ENCODE data around the gene NCMAP. TPM values are rescaled to one million over a fixed set of nuclear protein-coding genes. Genes with fewer than 3 reads are reported as not detected.

The NCMAP gene
- total and polyA plus RNA-seq, 2 of the 8 experiments (the other 6 are each of a cell fraction or from before 2014, with no cell fraction given), result 0.21 to 0.39 TPM

- Histone ChIP-seq H2BK5ac (ENCODE audit: low read depth, low read length) (no peak overlapping the region), H3K79me2 (ENCODE audit: control insufficient read depth in 1 of 2, insufficient read depth in 2 of 2, low read length in 2 of 2) (no peaks in the 10 kb centered on the region), H3K4me1 (replicated peaks in 1 of 4; ENCODE audit: control insufficient read depth in 3 of 4, insufficient read depth in 4 of 4, low read length in 3 of 4) (peaks cover 2 to 10% (median 3%) of the 10 kb centered on the region in 4 experiments; a peak in 4 of 7 replicates), H2BK20ac (ENCODE audit: low read length) (peak overlapping the region; percentile 48; the same call in 1 of the 2 replicates), H4K8ac (ENCODE audit: extremely low read depth, insufficient read depth, low read length) (no peak overlapping the region), H3K18ac (ENCODE audit: extremely low read depth, low read length) (no peak overlapping the region), H3K27ac (ENCODE audit: low read depth, low read length) (no peak overlapping the region), H3K36me3 (ENCODE audit: control insufficient read depth in 2 of 4, insufficient read depth in 4 of 4, low read length in 3 of 4) (no peaks in the 10 kb centered on the region), H2BK15ac (ENCODE audit: low read length) (no peak overlapping the region), H4K91ac (replicated peaks; ENCODE audit: insufficient read length, low read length) (no peak overlapping the region), H2BK12ac (ENCODE audit: low read depth, low read length) (no peak overlapping the region), H2AK5ac (ENCODE audit: low read depth, low read length) (no peak overlapping the region), H4K5ac (ENCODE audit: insufficient read length, low read depth, low read length) (no peak overlapping the region), H3K56ac (replicated peaks; ENCODE audit: insufficient read length, low read depth, low read length) (no peak overlapping the region), H3K79me1 (ENCODE audit: low read depth, low read length) (no peaks in the 10 kb centered on the region), H3K23ac (ENCODE audit: insufficient read length) (no peak overlapping the region), H3K4me2 (ENCODE audit: insufficient read depth in 1 of 2, low read depth in 2 of 2, low read length in 2 of 2) (0 out of 4 replicates have a peak overlapping the region, but pooled peaks of 1 of the 2 experiments have one; percentile 14), H3K9me3 (ENCODE audit: insufficient read depth in 2 of 2, low read depth in 1 of 2, low read length in 1 of 2) (no peaks in the 10 kb centered on the region), H3K4me3 (ENCODE audit: extremely low read depth in 1 of 4, insufficient read depth in 2 of 4, low read depth in 3 of 4, low read length in 4 of 4) (no peak overlapping the region), H3K14ac (ENCODE audit: insufficient read length) (no peak overlapping the region), H3K4ac (replicated peaks; ENCODE audit: insufficient read length, low read depth, low read length) (no peak overlapping the region), H3K23me2 (ENCODE audit: low read depth, low read length) (peaks cover 7% of the 10 kb centered on the region; the same call in 1 of the 2 replicates), H3K9ac (replicated peaks in 1 of 4; ENCODE audit: extremely low read depth in 1 of 4, low read depth in 3 of 4, low read length in 3 of 4) (no peak overlapping the region; a peak in 1 of 7 replicates), H3K27me3 (replicated peaks in 1 of 4; ENCODE audit: control insufficient read depth in 3 of 4, extremely low read depth in 1 of 4, insufficient read depth in 3 of 4, low read length in 3 of 4) (peaks cover 0 to 30% (median 20%) of the 10 kb centered on the region in 4 experiments; a peak in 5 of 7 replicates), H2AFZ (ENCODE audit: low read length) (peak overlapping the region; percentile 81; the same call in 1 of the 2 replicates), H2BK120ac (replicated peaks; ENCODE audit: low read depth, low read length) (no peak overlapping the region), H4K20me1 (replicated peaks in 1 of 2; ENCODE audit: control insufficient read depth in 1 of 2, insufficient read depth in 2 of 2, low read length in 2 of 2) (no peaks in the 10 kb centered on the region)
- 71% methylated on average over 11 of the region's 12 CpGs; no CpG with 5 or more reads in 1 of the 2 experiments for WGBS, 2 experiments (ENCODE audit: extremely low coverage in 1 of 2, insufficient coverage in 1 of 2, insufficient read length in 1 of 2, insufficient replicate concordance in 2 of 2, low coverage in 1 of 2, low lambda C conversion rate in 2 of 2, missing lambda C conversion rate in 1 of 2)
- FAIRE-seq, result peak; percentile 78
- POLR2A ChIA-PET (ENCODE audit: partially characterized antibody), result no interaction called here
- CTCF ChIA-PET (ENCODE audit: partially characterized antibody), result interaction anchor here (1.1 to 3.6 kb wide), 4 partner anchors 17 to 76 kb away, joined by 3 to 13 read pairs (median 8); no protein-coding TSS in a partner anchor
- DNase-seq (ENCODE audit: low read depth in 1 of 2, low spot score in 2 of 2), result peak in 1 of 2 experiments; percentile 82
- no peak for TF ChIP-seq HDAC6 (IDR thresholded peaks at IDR 0.05; ENCODE audit: low read depth, low read length)
- no peak for TF ChIP-seq CBX5 (IDR thresholded peaks at IDR 0.05; ENCODE audit: low read depth, low read length)
- no peak for TF ChIP-seq SP4 (IDR thresholded peaks at IDR 0.05; ENCODE audit: low read length)
- TF ChIP-seq CBX8 (IDR thresholded peaks at IDR 0.05; ENCODE audit: borderline replicate concordance, low read depth, low read length), result no peak
- no peak for TF ChIP-seq POLR2AphosphoS5 (IDR thresholded peaks at IDR 0.05; ENCODE audit: low read depth, low read length)
- no peak for TF ChIP-seq JUND (IDR thresholded peaks at IDR 0.05; ENCODE audit: low read length)
- TF ChIP-seq SAP30 (IDR thresholded peaks at IDR 0.05; ENCODE audit: insufficient read depth, insufficient replicate concordance, low read length), result no peak
- no peak for TF ChIP-seq SIX5 (IDR thresholded peaks at IDR 0.05; ENCODE audit: low read depth, low read length)
- no peak for TF ChIP-seq MAFK (IDR thresholded peaks at IDR 0.05; ENCODE audit: low read depth, low read length)
- no peak for TF ChIP-seq CTBP2 (IDR thresholded peaks at IDR 0.05; ENCODE audit: borderline replicate concordance, insufficient read depth, insufficient read length, low read length)
Measured at GRCh38 chr1:24558902-24559791, 3.3 kb downstream of the NCMAP start.

Measured in H1 (cell line).